NCI-H187 (cell line): ENCODE measurements around the gene DDX10.
"Not testable (repeated sequence)": the region's sequence is repeated elsewhere in the genome, so short reads cannot be mapped to it uniquely, and the experiment has no call there.

Source experiments
- DNase-seq, 2 experiments: peaks; one replicate each; lab custom pipeline; 2025; lab: John Stamatoyannopoulos, UW

The DDX10 gene

DNA sequence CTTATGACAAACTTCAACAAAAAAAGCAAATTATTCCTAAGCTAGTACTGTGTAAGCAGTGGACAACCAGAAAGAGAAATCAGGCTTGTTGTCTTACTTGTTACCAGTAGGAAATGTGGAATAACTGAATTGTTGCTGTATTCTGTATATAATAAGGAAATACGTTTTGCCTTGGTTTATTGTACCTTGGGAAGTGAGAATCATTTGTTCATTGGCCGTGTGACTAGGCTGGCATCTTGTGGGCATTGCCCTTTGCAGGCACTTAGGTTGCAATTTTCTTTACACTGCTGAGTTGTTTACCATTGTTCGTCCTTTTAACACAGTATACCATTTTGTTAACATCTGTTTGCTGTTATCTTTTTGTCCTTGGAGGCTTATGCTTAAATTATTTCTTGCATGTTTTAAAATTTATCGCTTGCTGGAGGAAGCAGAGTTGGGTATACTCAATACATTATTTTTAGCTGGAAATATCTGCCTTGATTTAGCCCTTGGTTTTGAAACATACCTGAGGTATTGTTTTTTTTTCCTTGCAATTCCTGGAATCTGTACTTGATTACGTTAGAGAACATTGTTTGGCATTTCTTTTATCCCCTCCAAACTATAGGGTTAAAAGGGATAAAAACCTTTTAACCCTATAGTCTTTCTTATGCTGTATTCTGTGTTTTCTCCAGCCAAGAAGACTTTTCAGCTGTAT, 109.3 kb downstream of the DDX10 start:
- DNase-seq = no peak

DNA sequence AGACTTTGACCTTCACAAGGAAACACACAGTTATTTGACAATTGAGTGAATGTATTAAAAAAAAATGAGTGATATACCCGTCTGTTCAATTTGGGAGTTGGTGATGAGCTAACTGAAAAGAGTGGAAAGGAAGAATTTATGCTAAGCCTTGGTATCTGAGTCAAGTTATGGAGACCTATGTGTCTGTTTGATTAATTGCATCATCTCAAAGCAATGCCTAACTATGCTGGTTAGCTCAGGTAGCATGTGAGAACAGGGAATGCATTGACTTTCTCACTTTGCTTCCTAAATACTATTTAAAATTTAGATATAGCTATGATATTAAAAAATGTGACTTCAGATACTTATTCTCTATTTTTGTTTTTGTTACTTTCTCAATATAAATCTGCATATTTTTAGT, 110.5 kb downstream of the DDX10 start:
- DNase-seq = no peak

DNA sequence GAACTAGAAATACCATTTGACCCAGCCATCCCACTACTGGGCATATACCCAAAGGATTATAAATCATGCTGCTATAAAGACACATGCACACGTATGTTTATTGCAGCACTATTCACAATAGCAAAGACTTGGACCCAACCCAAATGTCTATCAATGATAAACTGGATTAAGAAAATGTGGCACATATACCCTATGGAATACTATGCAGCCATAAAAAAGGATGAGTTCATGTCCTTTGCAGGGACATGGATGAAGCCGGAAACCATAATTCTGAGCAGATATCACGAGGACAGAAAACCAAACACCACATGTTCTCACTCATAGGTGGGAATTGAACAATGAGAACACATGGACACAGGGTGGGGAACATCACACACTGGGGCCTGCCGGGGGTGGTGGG, 114.3 kb downstream of the DDX10 start:
- DNase-seq = not testable (repeated sequence)

DNA sequence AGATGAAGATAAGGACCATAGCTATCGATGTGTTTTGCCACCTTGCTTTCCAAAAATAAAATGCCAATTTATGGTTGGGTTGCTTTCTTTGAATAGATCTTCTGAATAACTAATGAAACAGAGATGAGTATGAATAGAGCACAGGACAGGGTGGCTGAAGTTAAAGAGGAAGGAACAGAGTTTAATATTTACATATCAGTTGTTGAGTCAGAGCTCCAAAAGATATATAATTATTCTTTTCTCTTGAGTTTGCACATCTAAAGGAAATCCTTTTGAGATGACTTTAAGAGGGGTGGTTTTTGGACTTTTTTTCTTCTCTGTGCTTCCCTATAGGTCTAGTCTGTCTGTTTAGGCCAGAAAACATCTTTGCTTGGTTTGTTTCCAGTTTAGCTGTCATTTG, 115.2 kb downstream of the DDX10 start:
- DNase-seq = no peak

DNA sequence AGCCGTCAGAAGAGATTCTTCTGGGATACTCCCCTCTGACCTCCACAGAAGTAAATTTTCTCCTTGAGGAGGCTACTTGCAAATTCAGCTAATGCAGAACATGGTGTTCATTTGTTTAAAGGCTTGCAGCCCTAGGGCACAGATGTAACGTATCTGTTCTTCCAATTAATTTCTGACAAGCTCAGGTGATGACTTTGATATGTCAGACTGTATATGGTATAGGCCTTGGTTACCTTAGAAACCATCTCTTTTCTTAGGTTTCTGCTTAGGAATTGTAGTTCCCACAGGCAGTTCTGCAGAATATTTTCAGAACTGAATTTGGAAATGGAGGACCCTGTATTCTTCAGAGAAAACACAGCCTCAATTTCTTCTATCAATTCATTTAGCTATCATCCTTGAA, 117.1 kb downstream of the DDX10 start:
- DNase-seq = no peak

DNA sequence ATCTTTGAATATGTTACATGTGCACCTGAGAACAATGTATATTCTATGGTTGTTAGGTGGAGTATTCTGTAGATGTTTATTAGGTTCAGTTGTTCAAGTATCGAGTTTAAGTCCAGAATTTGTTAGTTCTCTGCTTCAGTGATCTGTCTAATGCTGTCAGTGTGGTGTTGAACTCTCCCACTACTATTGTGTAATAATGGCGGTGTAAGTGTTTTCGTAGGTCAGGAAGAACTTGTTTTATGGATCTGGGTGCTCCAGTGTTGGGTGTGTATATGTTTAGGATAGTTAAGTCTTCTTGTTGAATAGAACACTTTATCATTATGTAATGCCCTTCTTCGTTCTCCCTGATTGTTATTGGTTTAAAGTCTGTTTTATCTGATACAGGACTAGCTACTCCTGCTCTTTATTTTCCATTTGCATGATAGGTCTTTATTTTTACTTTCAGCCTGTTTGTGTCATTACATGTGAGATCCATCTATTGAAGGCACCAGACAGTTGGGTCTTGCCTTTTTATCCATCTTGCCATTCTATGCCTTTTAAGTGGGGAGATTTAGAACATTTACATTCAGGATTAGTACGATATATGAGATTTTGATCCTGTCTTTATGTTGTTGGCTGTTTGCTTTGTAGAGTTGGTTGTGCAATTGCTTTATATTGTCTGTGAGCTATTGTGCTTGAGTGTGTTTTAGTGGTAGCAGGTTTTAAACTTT, 121.6 kb downstream of the DDX10 start:
- no peak for DNase-seq

DNA sequence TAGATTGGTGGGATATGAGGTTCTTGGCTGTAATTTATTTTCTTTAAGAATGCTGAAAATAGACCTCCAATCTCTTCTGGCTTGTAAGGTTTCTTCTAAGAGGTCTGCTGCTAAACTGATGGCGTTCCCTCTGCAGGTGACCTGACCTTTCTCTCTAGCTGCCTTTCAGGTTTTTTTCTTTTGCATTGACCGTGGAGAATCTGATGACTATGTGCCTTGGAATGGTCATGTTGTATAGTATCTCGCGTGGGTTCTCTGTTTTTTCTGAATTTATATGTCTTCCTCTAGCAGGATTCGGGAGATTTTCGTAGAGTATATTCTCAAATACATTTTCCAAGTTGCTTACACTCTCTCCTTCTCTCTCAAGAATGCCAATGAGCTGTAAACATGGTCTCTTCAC, 122.2 kb downstream of the DDX10 start:
- no peak for DNase-seq

DNA sequence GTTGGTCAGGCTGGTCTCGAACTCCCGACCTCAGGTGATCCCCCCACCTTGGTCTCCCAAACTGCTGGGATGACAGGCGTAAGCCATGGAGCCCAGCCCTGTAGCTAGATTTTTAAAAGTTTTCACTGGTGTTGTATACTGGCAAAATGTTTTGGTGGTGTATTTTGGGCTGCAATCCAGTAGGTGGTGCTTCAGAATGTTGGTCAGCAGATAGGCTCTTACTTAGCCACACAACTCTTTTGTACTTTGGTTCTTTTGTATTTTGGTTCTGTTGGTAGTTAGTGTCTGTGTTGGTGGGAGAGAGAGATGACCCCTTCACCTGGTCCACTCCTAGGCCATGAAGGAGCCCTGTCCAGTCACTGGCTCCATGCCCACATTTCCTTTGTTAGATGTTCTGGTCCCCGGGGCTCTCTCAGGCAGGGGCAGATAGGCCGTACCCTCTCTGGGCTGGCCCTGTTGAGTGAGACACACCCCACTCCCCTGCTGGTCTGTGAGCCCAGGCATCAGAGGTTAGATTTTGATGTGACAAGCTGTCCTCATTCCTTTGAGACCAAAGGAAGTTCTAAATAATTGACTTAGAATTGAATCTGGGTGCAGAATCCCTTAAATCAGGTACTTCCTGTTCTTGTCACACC, 123.8 kb downstream of the DDX10 start:
- no peak for DNase-seq

DNA sequence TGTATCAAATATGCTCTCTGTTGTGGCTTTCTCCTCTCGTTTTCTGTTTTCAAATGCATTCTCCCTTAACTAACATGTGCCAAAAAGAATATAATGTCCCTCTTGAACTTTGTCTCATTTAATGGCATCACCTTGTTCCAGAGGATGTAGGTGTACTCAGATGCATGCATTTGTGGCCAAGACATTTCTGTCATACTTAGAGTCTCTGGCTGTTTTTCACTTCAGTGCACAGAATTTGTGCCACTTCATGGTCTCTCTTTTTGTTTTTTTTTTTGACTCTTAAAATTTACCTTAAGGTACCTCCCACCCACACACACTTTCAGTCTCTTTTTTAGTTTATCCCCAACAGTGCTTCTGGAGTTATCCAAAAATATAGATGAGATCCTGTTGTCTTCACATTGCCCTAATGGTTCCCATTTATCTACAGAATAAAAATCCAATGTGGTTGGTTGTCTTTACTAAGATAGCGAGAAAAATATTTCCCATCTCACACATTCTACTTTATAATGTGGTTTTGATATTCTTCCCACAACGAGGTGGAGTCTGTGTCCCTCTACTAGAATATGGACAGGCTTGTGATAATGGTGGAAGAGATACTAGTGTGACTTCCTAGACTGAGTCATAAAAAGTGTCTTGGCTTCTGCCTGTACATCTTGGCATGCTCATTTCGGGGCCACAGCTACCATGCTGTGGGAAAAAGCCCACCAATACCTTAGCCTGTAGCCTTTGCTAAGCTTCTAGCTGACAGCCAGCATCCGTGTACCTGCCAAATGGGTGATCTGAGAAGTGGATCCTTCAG, 125.8 kb downstream of the DDX10 start:
- no peak for DNase-seq

DNA sequence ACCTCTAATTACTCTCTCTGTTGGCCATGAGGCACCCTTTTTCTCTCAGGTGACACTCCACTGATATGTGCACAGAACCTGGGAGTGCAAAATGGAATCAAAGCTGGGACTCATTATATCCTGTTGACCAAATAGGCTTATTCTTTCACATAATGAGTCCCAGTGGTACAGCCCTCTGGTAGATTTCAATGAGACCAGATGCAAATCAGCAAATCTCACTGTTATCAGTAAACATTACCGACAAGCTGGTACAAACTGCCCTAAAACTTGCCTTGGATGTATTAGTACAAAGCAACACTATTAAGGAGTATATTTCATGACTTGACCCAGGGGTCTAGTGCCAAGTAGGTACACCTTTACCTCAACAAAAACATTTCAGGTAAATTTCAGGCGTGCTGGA, 128.3 kb downstream of the DDX10 start:
- DNase-seq = no peak

DNA sequence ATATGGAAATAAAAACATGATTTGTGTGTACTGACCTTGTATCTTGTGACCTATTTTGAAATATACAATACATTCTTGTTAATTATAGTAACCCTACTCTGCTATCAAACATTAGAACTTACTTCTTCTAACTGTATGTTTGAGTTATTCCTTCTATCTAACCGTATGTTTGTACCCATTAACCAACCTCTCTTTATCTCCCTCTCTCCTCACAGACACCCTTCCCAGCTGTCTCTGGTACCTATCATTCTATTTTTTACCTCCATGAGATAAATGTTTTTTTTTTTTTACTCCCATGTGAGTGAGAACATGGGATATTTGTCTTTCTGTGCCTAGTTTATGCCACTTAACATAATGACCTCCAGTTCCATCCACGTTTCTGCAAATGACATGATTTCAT, 128.7 kb downstream of the DDX10 start:
- DNase-seq = no peak

DNA sequence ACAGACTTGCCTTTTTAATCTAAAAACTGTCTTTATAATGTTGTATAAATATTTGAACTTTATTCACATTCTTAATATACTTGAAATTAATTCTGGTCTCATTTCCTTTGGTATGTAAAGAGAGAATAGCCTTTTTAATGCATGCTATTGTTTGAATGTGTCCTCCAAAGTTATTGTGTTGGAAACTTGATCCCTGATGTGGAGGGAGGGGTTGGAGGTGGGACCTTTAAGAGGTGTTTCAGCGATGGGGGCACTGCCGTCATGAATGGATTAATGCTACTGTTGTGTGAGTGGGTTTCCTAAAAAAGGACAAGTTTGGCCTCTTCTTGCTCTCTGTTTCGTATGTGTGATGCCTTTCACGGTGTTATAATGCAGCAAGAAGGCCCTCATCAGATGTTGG, 131.7 kb downstream of the DDX10 start:
- DNase-seq = no peak

DNA sequence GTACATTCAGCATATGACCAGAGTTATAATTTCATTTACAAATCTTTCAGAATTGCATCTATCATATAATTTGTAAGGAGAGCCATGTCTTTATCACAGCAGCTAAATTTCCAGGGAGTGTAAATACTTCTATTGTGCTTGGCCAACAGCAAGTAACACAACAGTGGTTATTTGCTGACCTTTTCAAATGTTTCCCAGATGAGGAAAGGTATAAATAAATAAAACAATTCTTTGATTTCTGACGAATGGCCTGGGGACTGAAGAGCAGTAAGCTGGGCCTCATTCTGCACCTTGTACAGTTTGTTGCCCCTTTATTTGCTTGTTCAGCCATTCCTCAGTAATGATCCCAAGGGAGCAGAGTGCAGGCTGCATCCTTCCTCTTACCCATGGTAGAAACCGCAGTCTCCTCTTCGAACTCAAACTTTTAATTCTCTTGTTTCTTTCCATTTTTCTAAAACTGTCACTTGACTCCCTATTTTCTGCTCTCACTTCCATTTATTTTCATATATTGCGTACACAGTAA, 132.8 kb downstream of the DDX10 start:
- no peak for DNase-seq

DNA sequence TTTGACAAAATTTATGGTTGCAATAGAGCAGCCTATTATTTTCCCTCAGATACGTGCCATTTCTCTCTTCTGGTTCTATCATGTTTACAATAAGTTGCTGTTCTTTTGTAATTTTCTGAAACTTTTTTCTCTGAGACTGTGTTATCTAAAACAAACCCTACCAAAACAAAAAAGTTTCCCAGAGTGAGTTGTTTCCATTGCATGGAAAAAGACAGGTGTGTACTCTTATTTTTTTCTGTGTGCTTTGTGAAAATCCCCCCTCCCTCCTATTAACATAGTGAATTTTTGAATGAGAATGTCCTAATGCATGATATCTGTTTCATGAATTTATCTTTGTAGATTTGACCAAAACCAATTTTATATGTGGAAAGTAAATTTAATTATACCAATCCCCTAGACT, 137.6 kb downstream of the DDX10 start:
- no peak for DNase-seq

DNA sequence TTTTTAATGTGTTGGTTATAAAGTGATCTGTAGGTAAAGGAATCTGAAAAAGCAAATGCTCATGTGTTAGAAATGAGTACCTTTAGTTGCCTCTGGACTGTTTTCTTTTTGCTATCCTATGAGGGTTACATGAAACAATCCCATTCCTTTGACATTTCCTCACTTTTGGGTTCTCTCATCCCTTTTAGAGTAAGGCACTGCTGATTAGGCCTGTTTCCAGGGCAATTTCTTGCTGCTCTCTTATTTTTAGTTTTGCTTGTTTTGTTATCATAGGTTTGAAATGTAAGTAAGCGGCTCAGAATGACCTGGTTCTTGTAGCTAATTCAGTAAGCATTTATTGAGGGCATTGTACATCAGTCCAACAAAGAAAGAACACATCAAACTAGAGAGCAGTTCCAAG, 138.9 kb downstream of the DDX10 start:
- DNase-seq = no peak

DNA sequence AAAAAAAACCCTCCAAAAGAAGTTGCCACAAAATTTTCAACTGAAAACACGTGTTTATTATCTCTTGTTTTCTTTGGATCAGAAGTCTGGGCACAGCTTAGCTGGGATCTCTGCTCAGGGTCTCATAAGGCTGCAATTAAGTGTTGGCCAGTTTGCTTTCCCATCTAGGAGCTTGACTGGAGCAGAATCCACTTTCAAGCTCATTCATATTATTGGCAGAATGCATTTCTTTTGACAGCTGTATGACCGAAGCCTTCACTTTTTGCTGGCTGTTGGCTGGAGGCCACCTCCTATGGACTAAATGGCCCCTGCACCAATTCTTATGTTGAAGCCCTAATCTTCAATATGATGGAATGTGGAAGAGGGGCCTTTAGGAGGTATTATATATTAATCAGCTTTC, 139.6 kb downstream of the DDX10 start:
- no peak for DNase-seq

DNA sequence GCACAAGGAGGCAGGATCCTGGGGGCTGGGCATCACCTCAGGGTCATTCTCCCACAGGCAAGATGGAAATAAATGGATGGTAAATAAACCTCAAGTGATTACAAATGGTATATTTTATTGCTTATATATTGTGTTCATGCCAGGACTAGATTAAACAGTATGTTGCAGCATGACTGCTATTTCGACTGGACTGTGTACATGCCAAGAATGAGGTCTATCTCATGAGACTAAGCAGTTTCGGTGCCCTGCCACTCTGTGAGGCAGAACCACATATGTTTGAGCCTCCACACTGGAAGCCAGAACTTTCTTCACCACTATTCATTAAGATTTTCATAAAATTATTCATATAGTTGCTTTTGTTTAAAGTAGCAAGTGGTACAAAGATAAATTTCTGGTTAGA, 140.2 kb downstream of the DDX10 start:
- DNase-seq = no peak

DNA sequence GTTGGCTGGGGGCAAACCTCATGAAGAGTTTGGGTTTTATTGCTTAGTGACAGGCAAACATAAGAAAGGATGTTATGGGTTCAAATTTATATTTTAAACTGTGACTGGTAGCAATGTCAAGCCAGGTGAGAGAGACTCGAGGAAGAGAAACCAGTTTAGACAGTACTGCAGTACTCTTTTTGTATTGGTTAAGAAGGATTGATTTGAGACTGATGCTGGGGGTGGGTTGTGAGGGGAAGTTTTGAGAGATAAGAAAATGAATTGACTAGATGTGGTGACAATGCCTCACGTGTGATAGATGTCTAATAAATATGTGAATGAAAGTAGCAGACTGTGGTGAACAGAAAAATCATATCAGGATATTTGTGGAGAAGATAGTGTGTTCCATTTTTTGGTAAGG, 142.4 kb downstream of the DDX10 start:
- no peak for DNase-seq

DNA sequence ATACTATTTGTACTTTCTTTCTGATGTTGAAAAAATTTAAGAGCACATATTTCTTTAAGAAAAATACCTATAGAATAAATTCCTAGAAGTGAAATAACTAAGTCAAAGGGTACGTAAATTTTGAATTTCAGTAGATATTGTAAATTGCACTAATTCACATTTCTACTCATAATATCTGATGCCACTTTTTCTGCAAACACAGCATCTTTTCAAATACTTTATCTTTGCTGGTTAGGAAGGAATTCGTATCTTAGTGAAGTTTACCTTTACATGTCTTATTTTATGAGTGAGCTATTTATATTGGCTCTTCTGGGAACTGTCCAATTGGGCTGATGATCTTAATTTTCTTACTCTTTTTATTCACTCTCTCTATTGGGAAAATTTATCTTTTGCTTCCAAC, 148.2 kb downstream of the DDX10 start:
- no peak for DNase-seq

DNA sequence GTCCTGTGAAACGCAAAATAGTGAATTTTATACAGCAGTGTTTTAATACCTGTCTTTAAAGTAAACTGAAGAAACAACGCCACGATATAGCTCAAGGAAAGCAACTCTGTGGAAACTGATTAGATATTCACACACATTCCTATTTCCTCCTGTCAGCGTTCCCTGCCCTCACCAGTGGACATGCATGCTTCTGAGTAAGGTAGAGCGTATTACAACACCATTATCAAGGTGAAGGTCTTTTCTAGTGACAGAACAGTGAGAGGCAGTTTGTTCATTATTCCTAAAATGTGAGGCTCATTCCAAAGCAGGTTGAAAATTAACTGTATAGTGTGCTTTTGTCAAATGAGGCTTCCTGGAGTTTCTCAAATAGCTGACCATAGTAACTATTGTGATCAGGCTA, 153.1 kb downstream of the DDX10 start:
- DNase-seq = no peak

DNA sequence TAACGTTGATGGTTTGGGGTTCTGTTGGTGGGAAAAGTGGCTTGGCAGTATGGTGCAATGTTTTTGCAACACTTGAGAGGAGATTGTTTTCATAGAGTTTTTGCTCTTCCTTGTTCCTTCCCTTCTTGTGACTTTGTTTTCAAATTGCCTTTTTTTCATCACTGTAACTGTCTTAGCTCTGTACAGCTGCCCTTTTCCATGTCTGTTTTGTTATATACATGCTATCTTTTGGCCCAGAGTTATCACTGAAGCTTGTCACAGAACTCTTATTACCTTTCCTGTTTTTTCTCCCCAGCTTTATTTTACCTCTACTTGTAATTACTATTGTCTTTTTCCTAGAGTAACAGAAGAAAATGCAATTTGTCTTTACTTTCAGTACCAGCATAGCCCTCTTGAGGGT, 154.1 kb downstream of the DDX10 start:
- DNase-seq = no peak

DNA sequence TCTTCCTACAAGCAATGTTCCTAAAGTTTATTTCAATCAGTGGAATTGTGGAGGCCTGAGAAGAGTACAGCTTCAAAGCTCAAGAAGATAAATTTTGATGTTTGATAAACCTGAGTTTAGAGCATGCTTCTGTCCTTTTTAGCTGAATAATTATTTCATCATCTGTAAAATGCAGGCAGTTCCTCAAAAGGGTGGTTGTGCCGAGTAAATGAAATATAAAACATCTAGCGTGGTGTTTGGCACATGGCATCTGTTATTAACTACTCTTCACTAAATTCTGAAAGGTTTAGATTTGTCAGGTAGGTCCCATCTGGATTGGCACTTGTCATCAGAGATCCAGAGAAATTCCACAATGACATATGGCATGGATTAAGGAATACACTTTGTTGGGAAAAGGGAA, 155.1 kb downstream of the DDX10 start:
- no peak for DNase-seq
